HEK293T (cell line): Measurements from ENCODE around the gene ANKRD35.

Experiments used
- CTCF ChIA-PET: fragments of 350-600 bp; formaldehyde crosslinking; extraction: SDS; loops from one replicate; lab custom pipeline; 2021; ENCODE audit warnings: antibody characterized with exemption, inconsistent platforms; lab: Yijun Ruan, JAX
- POLR2A ChIA-PET: fragments of 350-600 bp; formaldehyde crosslinking; extraction: SDS; loops from one replicate; lab custom pipeline; 2020; ENCODE audit warnings: antibody characterized with exemption, inconsistent platforms; lab: Yijun Ruan, JAX
- DNase-seq: peaks from one replicate; pipeline ENCODE4 v3.0.0; 2012; ENCODE audit warnings: mixed read lengths; ENCODE audit errors: extremely low spot score
- ARNT ChIP-seq: fragments of 450-650 bp; IDR thresholded peaks from 2 replicates; pipeline ENCODE4 v1.6.1; 2017; ENCODE audit warnings: mild to moderate bottlenecking
- BHLHE40 ChIP-seq: fragments of 450-650 bp; IDR thresholded peaks from 2 replicates; pipeline ENCODE4 v1.6.1; 2016; ENCODE audit warnings: mild to moderate bottlenecking, moderate library complexity, borderline replicate concordance
- CTBP1 ChIP-seq: fragments of 450-650 bp; IDR thresholded peaks from 2 replicates; pipeline ENCODE4 v1.6.1; 2016; ENCODE audit warnings: borderline replicate concordance
- ELF4 ChIP-seq: fragments of 450-650 bp; IDR thresholded peaks from 2 replicates; pipeline ENCODE4 v1.6.1; 2017; ENCODE audit warnings: antibody characterized with exemption
- FOXA1 ChIP-seq: fragments of 450-650 bp; IDR thresholded peaks from 2 replicates; pipeline ENCODE4 v1.6.1; 2016; ENCODE audit warnings: mild to moderate bottlenecking
- FOXK2 ChIP-seq: fragments of 450-650 bp; IDR thresholded peaks from 2 replicates; pipeline ENCODE4 v1.6.1; 2016; ENCODE audit warnings: mild to moderate bottlenecking
- FOXM1 ChIP-seq: fragments of 450-650 bp; IDR thresholded peaks from 2 replicates; pipeline ENCODE4 v1.6.1; 2017; ENCODE audit warnings: mild to moderate bottlenecking, borderline replicate concordance
- HDGF ChIP-seq: fragments of 450-650 bp; IDR thresholded peaks from 2 replicates; pipeline ENCODE4 v1.6.1; 2017; ENCODE audit warnings: antibody characterized with exemption, borderline replicate concordance
- L3MBTL2 ChIP-seq: fragments of 450-650 bp; conservative IDR thresholded peaks from 2 replicates; pipeline ENCODE4 v1.6.1; 2016; ENCODE audit warnings: mild to moderate bottlenecking
- LEF1 ChIP-seq: fragments of 450-650 bp; IDR thresholded peaks from 2 replicates; pipeline ENCODE4 v1.6.1; 2017; ENCODE audit warnings: mild to moderate bottlenecking, borderline replicate concordance
- NFRKB ChIP-seq: fragments of 450-650 bp; IDR thresholded peaks from 2 replicates; pipeline ENCODE4 v1.6.1; 2016; ENCODE audit warnings: mild to moderate bottlenecking, moderate library complexity
- SP1 ChIP-seq: fragments of 450-650 bp; IDR thresholded peaks from 2 replicates; pipeline ENCODE4 v1.6.1; 2017
- SUZ12 ChIP-seq: fragments of 450-650 bp; IDR thresholded peaks from 2 replicates; pipeline ENCODE4 v1.6.1; 2016; ENCODE audit warnings: mild to moderate bottlenecking
- TARDBP ChIP-seq: fragments of 450-650 bp; IDR thresholded peaks from 2 replicates; pipeline ENCODE4 v1.6.1; 2016
- ZNF384 ChIP-seq: fragments of 450-650 bp; IDR thresholded peaks from 2 replicates; pipeline ENCODE4 v1.6.1; 2016
- TF ChIP-seq, protein P1 (sequence below): fragments of 450-650 bp; IDR thresholded peaks from 2 replicates; pipeline ENCODE4 v1.6.1; 2016

ANKRD35 gene

DNA sequence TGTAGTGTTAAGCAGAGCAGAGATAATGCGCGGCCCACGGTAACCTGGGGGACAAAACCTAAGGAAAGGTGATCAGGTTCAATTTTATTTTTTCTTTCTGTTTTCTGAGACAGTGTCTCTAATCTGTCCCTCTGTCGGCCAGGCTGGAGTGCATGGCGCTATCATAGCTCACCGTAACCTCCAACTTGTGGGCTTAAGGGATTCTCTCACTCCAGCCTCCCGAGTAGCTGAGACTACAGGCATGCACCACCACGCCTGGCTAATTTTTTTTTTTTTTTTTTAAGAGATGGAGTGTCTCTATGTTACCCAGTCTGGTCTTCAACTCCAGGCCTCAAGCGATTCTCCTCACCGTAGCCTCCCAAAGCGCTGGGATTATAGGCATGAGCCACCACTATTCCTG lies 724 bp upstream of the ANKRD35 start:
- ChIA-PET CTCF (interaction anchor here (0.6 to 2.7 kb wide), 6 partner anchors 21 to 141 kb away, joined by 3 to 8 read pairs (median 4); partner anchors contain the start of genes NUDT17 and PIAS3), POLR2A (interaction anchor here (1.0 to 2.8 kb wide), 2 partner anchors 27 to 78 kb away, joined by 4 to 16 read pairs; partner anchors contain the start of genes ANKRD34A, PIAS3 and POLR3GL)
- TF ChIP-seq SP1: no peak
- peak; percentile 62 for TF ChIP-seq ZNF384
- no peak for TF ChIP-seq TARDBP
- no peak for TF ChIP-seq HDGF
- DNase-seq: no peak

DNA sequence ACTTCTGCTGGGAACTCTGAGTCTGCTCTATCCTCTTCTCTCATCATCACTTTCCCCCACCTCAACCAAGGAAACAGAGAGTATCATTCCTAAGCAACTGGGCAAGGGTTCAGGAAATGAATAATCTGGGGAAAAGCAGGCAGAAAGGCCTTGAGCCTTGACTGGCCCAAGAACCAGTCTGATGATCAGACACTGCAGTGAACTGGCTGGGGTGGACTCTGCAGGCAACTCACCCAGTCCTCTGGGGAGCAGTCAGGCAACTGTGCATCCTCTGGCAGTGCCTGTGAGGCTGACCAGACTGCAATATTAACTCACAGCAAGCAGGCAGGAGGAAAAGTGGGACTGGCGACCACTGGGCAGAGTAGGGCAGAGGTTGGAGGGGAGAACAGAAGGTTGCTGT lies 991 bp downstream of the ANKRD35 start:
- ChIA-PET CTCF (no interaction called here), POLR2A (interaction anchor here (0.6 kb wide), 1 partner anchor 26 kb away, joined by 3 read pairs; the partner anchor contains the start of gene PIAS3)
- no peak for DNase-seq
- no peak for TF ChIP-seq NFRKB
- no peak for TF ChIP-seq FOXA1
- no peak for TF ChIP-seq ZNF384
- no peak for TF ChIP-seq SP1
- no peak for TF ChIP-seq ELF4
- TF ChIP-seq FOXM1: no peak
- TF ChIP-seq HDGF: no peak
- TF ChIP-seq CTBP1: no peak
- no peak for TF ChIP-seq LEF1
- no peak for TF ChIP-seq TARDBP
- no peak for TF ChIP-seq FOXK2

DNA sequence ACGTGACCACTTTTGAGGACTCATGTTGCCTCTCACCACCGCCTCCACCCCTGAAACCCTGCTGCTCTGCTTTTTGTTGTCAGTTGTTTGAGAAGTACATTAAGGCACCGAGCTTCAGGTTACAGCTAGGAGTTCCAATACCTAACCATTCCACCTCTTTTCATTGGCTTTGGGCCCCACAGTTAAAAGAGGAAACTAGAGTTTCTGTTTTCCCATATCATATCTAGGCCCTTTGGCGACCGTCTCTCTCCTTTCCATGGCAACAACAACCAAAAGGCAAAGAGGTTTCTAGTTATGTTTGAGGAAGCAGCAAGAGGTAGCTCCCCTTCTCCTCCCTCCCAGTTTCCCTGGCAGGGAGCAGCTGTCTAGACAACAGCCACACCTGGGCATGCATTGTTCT lies 5.9 kb downstream of the ANKRD35 start:
- POLR2A ChIA-PET: interaction anchor here (0.8 to 2.1 kb wide), 4 partner anchors 12 to 85 kb away, joined by 3 to 10 read pairs (median 5); partner anchors contain the start of genes ANKRD34A, PIAS3, POLR3GL and RBM8A
- TF ChIP-seq ZNF384 (no peak), ARNT (no peak), TARDBP (no peak), SUZ12 (no peak), LEF1 (no peak), BHLHE40 (no peak), ELF4 (no peak), HDGF (no peak), SP1 (no peak), L3MBTL2 (no peak), FOXK2 (no peak)
- TF ChIP-seq, protein P1, sequence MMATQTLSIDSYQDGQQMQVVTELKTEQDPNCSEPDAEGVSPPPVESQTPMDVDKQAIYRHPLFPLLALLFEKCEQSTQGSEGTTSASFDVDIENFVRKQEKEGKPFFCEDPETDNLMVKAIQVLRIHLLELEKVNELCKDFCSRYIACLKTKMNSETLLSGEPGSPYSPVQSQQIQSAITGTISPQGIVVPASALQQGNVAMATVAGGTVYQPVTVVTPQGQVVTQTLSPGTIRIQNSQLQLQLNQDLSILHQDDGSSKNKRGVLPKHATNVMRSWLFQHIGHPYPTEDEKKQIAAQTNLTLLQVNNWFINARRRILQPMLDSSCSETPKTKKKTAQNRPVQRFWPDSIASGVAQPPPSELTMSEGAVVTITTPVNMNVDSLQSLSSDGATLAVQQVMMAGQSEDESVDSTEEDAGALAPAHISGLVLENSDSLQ: no peak
- DNase-seq: no peak
- CTCF ChIA-PET: interaction anchor here (0.7 to 4.1 kb wide), 5 partner anchors 12 to 75 kb away, joined by 3 to 22 read pairs (median 4); partner anchors contain the start of gene NUDT17

DNA sequence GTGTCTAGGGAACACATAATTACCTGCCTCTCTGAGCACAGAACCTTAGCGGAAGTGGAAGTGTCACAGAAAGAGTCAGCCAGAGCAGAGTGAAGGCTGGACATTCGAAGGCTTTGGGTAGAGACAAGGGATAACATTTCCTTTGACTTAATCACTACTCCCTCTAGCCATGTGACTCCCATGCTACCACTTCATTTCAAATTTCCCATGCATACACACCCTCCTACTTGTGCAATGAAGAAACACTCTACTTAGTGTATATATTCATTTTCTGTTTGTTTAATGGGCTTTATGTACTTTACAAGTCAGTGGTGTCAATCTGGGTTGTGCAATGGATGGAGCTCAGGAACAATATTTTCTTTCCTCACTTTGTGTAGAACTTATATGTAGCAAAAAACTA lies 6.9 kb downstream of the ANKRD35 start:
- ChIA-PET POLR2A (interaction anchor here (1.3 to 2.1 kb wide), 3 partner anchors 13 to 86 kb away, joined by 3 to 10 read pairs (median 6); partner anchors contain the start of genes ANKRD34A, PIAS3 and POLR3GL), CTCF (interaction anchor here (3.2 to 4.1 kb wide), 2 partner anchors 13 to 33 kb away, joined by 11 to 22 read pairs; partner anchors contain the start of gene NUDT17)
- TF ChIP-seq ZNF384 (no peak), LEF1 (no peak), L3MBTL2 (no peak), BHLHE40 (no peak), CTBP1 (no peak), ARNT (no peak), ELF4 (no peak), TARDBP (no peak), SP1 (no peak), SUZ12 (no peak), FOXA1 (no peak), NFRKB (no peak), HDGF (no peak), FOXM1 (no peak), FOXK2 (no peak)
- TF ChIP-seq, protein P1: no peak
- DNase-seq: no peak

DNA sequence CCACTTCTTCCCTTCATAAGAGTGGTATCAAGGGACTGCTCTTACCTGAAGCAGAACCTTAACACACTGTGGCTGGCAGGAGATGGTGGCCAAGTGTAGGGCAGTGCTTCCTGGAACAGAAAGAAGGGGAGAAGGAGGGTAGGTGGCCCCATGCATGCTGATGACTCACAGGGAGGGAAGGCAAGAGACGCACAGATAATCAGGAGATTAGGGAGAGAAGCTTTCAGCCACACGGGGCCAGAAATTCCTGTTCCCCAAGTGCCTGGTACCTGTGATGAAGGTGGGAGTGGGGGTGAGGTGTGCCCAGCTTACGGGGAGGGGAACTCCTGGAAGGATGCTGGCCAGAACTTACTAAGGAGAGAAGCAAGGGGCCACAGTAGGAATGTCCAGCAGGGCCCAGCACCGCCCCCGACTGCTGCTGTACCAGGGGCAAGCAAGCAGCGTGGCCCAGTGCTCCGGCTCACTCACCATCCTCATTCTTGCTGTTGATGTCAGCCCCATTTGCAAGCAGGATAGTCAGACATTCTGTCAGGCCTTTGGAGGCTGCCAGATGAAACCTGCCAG lies 7.7 kb downstream of the ANKRD35 start:
- ChIA-PET CTCF (interaction anchor here (3.2 to 4.1 kb wide), 2 partner anchors 14 to 32 kb away, joined by 11 to 22 read pairs; partner anchors contain the start of gene NUDT17), POLR2A (no interaction called here)
- no peak for DNase-seq
- TF ChIP-seq FOXA1: no peak
- TF ChIP-seq ZNF384: no peak
- TF ChIP-seq L3MBTL2: no peak
- no peak for TF ChIP-seq TARDBP
- TF ChIP-seq SP1: no peak
- TF ChIP-seq LEF1: no peak
- TF ChIP-seq BHLHE40: no peak
- TF ChIP-seq ARNT: no peak
- no peak for TF ChIP-seq FOXK2
- no peak for TF ChIP-seq CTBP1
- TF ChIP-seq ELF4: no peak
- TF ChIP-seq, protein P1: no peak

DNA sequence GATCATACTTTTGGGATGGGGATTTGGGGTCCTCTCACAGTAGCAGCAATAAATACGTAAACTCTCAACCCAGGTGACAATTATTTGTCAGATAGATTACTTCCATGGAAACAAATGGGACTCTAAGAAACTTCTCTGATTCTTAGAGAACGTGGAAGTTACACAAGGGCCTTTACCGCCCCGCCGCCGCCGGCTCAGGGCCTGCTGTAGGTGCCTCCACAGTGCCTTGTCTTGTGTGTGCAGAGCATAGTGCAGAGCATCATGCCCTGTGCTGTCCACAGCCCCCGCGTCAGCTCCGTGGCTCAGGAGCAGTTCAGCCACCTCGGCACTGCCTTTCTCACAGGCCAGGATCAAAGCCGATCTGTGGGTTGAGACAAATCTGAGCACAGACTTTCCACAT lies 11.0 kb downstream of the ANKRD35 start:
- ChIA-PET CTCF (no interaction called here), POLR2A (no interaction called here)
- DNase-seq: no peak
- no peak for TF ChIP-seq ELF4
- TF ChIP-seq ARNT: no peak
- TF ChIP-seq FOXM1: no peak
- TF ChIP-seq SP1: no peak
- no peak for TF ChIP-seq FOXK2
- TF ChIP-seq, protein P1: no peak
- TF ChIP-seq SUZ12: no peak
